ENCODE measurements around the gene DNAH11.
A peak's percentile ranks its signal among the peaks of the same experiment; 100 is the strongest.
"Not testable (repeated sequence)": the region's sequence is repeated elsewhere in the genome, so short reads cannot be mapped to it uniquely, and the experiment has no call there.

DNAH11 gene

GRCh38 chr7:21617916-21618390 lies 75.1 kb downstream of the DNAH11 start:
- DNase-seq = peak; percentile 88

- no peak for DNase-seq
Observed at GRCh38 chr7:21618706-21619105, 75.9 kb downstream of the DNAH11 start.

GRCh38 chr7:21620054-21620453 lies 77.2 kb downstream of the DNAH11 start:
- DNase-seq = no peak

GRCh38 chr7:21624320-21624719 lies 81.5 kb downstream of the DNAH11 start:
- DNase-seq = no peak

GRCh38 chr7:21636694-21637093 lies 93.9 kb downstream of the DNAH11 start:
- no peak for DNase-seq

GRCh38 chr7:21639206-21639868 lies 96.5 kb downstream of the DNAH11 start:
- no peak for DNase-seq

GRCh38 chr7:21640105-21640504 lies 97.3 kb downstream of the DNAH11 start:
- no peak for DNase-seq

GRCh38 chr7:21641546-21641945 lies 98.7 kb downstream of the DNAH11 start:
- no peak for DNase-seq

- peak; percentile 63 for DNase-seq
Observed at GRCh38 chr7:21642422-21642821, 99.6 kb downstream of the DNAH11 start.

- DNase-seq = no peak
Observed at GRCh38 chr7:21651697-21652096, 108.9 kb downstream of the DNAH11 start.

- no peak for DNase-seq
Observed at GRCh38 chr7:21653623-21654022, 110.8 kb downstream of the DNAH11 start.

- no peak for DNase-seq
Observed at GRCh38 chr7:21656081-21656480, 113.2 kb downstream of the DNAH11 start.

- DNase-seq = no peak
Observed at GRCh38 chr7:21656796-21657195, 114.0 kb downstream of the DNAH11 start.

GRCh38 chr7:21670496-21670895 lies 127.7 kb downstream of the DNAH11 start:
- no peak for DNase-seq

GRCh38 chr7:21671859-21672258 lies 129.0 kb downstream of the DNAH11 start:
- no peak for DNase-seq

GRCh38 chr7:21675255-21675654 lies 132.4 kb downstream of the DNAH11 start:
- DNase-seq = peak; percentile 63

- no peak for DNase-seq
Observed at GRCh38 chr7:21690705-21691104, 147.9 kb downstream of the DNAH11 start.

GRCh38 chr7:21691146-21691545 lies 148.3 kb downstream of the DNAH11 start:
- DNase-seq = not testable (repeated sequence)

GRCh38 chr7:21700587-21700986 lies 157.7 kb downstream of the DNAH11 start:
- not testable (repeated sequence) for DNase-seq

GRCh38 chr7:21702303-21702702 lies 159.5 kb downstream of the DNAH11 start:
- DNase-seq = no peak

GRCh38 chr7:21704359-21704758 lies 161.5 kb downstream of the DNAH11 start:
- DNase-seq = no peak

- no peak for DNase-seq
Observed at GRCh38 chr7:21706131-21706530, 163.3 kb downstream of the DNAH11 start.

- DNase-seq = no peak
Observed at GRCh38 chr7:21707566-21707965, 164.7 kb downstream of the DNAH11 start.

GRCh38 chr7:21708096-21708495 lies 165.3 kb downstream of the DNAH11 start:
- no peak for DNase-seq

- no peak for DNase-seq
Observed at GRCh38 chr7:21717323-21717722, 174.5 kb downstream of the DNAH11 start.

Measured in islet precursor cell (in vitro differentiated cells).